Muscle of back (tissue), 13 donors: ENCODE measurements around the gene CORO2A. TPM values are rescaled to one million over a fixed set of nuclear protein-coding genes. Genes with fewer than 3 reads are reported as not detected.

Experiments used
- DNase-seq, 3 donors: peaks; one replicate each; pipeline versions ENCODE4 v3.0.0 to v3.0.0-alpha.2; 2013
- long read RNA-seq, 9 donors: transcript quantifications; one replicate each; lab custom pipeline, GENCODE V29; 2026
- polyA plus RNA-seq, 10 donors: library from polyadenylated mRNA; unstranded; fragments of 120-200 nt; gene quantifications; one replicate each; pipeline ENCODE4 v1.2.1, GENCODE V29; 2013; ENCODE audit not compliant: insufficient read length in 10 of 10

CORO2A gene, protein sequence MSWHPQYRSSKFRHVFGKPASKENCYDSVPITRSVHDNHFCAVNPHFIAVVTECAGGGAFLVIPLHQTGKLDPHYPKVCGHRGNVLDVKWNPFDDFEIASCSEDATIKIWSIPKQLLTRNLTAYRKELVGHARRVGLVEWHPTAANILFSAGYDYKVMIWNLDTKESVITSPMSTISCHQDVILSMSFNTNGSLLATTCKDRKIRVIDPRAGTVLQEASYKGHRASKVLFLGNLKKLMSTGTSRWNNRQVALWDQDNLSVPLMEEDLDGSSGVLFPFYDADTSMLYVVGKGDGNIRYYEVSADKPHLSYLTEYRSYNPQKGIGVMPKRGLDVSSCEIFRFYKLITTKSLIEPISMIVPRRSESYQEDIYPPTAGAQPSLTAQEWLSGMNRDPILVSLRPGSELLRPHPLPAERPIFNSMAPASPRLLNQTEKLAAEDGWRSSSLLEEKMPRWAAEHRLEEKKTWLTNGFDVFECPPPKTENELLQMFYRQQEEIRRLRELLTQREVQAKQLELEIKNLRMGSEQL
- polyA plus RNA-seq: 1 to 10 TPM in 1 of 10 donors, under 1 TPM in 9; 0.13 to 1.2 (median 0.32) TPM
- long read RNA-seq, donor 1: 0 reads
- long read RNA-seq, donor 2: 0 reads
- long read RNA-seq, donor 3: 0 reads
- long read RNA-seq, donor 4: 0 reads
- long read RNA-seq, donor 5: 0 reads
- long read RNA-seq, donor 6: 0 reads
- long read RNA-seq, donor 7: 0 reads
- long read RNA-seq, donor 8: 0 reads
- long read RNA-seq, donor 9: 0 reads

DNA sequence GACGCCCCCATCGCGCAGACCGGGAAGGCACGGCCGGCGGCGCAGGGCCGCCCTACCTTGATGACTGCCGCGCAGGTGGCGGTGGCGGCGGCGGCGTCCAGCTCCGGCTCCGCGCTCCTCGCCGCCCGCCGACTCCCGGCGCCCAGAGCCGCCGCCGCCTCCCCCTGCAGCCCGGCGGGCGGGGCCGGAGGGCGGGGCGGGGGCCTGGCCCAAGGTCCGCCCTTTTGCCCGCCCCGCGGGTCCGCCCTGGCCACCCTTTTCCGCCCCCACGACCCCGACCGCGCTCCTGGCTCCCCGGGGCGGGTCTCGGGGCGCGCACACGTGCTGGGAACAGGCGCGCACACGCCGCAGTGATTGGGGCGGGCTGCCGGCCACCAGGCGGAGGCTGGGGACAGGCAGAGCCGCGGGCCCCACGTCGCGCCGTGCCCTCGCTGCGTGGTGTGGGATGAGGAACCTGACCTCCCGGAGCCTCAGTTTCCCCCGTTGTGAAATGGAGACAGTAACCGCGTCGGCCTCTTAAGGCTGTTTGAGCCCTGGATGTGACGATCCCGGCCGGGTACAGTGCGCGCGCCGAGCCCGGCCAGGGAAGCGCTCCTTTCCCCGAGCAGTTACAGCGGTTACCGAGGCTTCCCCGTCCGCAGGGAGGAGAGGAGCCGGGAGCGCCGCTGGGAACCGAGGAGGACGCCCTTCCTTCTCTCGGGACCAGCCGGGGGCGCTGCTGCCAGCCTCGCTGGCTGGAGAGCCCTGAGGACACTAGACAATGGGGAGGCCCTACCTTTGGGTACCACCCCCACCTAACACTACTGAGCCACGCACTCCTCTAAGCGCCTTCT is at the start of gene CORO2A:
TSS of gene CORO2A (minus strand) at position 135 of the 833 bp plus-strand sequence. CDS start 34,977 bp downstream, outside the sequence.
- peak; percentile 25 to 75 (median 46) for DNase-seq

DNA sequence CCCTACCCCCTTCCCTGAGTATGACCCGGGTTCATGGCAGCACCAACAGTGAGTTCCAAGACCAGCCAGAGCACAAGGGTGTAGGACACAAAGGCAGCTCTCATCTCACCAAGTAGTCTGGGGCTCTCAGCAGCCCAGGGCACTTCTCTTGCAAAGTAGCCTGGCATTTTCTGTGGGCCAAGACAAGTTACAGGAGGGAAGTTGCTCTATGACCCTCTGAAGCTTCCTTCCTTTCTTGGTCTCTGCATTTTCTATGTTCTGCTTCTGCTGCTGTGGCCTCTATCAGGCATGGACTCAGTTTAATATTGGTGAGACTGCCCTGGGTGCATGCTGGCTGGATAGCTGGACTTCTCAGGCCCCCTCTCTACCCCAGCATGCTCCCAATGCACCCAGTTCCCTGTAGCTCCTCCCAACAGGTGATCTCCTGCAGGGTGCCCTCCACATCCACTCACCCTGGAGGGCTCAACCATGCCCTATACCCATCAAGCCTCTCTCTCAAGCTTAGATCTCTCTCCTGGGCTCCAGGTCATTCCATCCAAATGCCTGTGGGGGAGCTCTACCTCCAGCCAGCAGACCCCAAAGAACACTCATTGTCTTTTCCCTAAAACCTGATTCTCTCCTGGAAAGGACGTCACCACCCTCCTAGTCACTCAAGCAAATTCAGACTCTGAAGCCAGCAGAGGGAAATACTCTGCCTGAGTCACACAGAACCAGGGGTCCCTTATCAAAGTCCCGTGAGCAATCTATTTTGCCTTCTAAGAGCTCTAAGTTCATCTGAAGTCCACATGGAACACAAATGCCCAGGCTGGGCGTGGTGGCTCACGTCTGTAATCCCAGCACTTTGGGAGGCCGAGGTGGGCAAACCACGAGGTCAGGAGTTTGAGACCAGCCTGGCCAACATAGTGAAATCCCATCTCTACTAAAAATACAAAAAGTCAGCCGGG is 49.2 kb upstream of the CORO2A start:
- no peak for DNase-seq

DNA sequence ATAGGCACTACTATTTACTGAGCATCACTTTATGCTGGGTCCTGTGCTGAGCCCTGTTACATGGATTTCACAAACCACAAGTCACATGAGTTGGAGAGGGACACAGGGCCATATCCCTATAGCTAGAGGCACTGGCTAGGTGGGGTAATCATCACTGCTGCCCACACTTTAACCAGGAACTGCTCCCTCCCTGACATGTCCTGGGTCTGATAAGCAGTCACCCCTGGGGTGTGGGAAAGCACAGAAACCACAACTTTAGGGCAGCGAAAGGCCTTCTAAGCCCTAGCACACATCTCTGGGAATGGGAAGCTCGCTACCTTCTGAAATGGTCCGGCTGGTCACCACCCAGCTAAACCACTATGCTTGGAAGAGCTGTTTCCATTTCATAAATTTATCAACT is 48.0 kb upstream of the CORO2A start:
- DNase-seq: no peak

DNA sequence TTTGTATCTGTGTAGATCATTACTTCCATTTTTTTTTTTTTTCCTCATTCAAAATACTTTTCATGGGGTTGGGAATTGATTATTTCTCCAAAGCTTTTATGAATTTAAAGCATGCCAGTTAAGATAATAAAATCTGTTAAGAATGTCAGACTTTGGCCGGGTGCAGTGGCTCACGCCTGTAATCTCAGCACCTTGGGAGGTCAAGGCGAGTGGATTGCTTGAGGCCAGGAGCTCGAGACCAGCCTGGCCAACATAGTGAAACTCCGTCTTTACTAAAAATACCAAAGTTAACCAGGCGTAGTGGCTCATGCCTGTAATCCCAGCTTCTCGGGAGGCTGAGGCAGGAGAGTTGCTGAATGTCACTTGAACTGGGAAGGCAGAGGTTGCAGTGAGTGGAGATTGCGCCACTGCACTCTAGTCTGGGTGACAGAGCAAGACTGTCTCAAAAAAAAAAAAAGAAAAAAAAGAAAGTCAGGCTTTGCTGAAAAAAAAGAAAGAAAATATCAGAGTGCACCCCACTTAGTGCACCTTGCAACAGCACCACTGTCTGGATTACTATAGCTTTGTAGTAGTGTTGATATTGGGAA is 44.6 kb upstream of the CORO2A start:
- DNase-seq: no peak

DNA sequence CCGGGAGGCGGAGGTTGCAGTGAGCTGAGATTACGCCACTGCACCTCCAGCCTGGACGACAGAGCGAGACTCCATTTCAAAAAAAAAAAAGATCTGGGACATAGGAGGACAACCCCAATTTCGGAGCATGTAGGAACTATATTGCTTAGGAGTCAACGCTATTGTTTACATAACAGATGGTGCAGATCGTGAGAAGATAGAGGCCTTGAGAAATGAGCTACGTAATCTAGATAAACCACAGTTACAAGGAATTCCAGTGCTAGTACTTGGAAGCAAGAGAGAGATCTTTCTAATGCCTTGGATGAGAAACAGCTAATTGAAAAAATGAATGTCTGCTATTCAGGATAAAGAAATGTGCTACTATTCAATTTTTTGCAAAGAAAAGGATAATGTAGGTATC is 42.7 kb upstream of the CORO2A start:
- no peak for DNase-seq

DNA sequence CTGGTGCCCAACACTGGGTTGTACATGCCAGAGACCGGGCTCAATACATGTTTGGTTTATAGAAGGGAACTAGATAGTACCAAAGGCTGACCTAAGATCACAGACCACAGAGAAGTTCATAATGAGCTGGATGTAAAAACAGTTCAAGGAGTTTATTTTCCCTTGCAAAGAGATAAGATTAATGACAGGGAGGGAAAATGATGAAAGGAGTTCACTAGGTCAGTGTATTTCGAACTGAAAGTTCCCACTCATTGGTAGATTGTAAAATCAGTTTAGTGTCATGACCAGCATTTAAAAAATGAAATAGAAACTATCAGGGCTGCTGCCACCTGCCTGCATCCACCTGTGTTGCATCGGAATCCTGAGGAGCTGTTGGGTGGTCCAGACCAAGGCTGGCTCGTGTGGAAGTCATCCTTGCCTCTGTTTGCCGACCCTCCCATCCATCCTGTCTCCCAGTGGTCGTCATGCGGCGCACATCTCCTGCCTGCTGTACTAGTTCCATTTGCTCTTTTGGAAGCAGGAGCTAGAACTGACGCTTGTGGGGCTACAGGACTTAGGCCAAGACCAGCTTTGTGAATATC is 41.9 kb upstream of the CORO2A start:
- DNase-seq: no peak

DNA sequence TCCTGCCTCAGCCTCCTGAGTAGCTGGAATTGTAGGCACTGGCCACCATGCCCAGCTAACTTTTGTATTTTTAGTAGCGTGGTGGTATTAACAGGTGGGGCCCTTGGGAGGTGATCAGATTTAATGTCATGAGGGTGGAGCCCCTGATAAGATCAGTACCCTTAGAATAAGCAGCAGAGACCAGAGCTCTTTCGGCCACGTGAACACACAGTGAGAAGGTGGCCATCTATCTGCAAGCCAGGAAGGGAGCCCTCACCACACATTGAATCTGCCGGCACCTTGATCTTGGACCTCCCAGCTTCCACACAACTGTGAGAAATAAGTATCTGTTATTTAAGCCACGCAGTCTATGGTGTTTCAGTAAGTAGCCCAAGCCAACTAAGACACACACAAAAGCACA is 40.5 kb upstream of the CORO2A start:
- no peak for DNase-seq

DNA sequence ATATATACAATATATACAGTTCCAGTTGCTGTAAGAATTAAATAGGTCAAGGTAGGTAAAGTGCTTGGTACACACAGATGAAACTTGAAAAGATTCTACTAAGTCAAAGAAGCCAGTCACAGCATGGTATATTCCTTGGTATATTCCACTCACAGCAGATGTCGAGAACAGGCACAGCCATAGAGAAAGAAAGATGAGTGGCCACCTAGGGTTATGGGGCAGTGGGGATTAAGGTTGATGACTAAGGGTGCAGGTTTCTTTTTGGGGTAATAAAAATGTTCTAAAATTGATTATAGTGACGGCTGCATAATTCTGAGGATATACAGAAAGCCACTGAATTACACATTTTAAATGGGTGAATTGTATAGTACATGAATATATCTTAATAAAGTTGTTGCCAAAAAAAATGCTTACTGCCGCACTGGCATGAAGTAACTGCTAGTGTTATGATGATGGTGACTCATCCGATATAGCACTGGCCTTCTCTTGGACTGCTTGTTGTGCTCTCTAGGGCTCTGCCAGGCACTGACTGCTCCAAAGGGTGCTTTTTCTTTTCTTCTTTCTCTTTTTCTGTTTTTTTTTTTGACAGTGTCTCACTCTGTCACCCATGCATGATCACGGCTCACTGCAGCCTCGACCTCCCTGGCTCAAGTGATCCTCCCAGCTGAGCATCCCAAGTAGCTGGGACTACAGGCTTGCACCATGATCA is 39.5 kb upstream of the CORO2A start:
- no peak for DNase-seq

DNA sequence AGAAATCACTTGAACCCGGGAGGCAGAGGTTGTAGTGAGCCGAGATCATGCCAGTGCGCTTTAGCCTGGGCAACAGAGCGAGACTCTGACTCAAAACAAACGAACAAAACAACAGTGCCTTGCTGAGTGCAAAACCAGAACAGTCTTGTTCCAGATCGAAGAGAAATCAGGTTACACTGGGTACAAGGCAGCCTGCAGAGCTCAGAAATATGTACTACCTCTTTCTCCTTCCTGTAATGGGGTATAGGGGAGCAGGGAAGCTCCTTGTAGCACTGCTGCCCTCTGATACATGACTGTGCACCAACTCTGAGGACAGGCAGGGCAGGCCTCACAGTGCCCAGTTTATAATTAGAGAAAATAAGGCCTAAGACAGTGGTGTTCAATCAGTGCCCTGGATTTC is 38.4 kb upstream of the CORO2A start:
- DNase-seq: no peak

DNA sequence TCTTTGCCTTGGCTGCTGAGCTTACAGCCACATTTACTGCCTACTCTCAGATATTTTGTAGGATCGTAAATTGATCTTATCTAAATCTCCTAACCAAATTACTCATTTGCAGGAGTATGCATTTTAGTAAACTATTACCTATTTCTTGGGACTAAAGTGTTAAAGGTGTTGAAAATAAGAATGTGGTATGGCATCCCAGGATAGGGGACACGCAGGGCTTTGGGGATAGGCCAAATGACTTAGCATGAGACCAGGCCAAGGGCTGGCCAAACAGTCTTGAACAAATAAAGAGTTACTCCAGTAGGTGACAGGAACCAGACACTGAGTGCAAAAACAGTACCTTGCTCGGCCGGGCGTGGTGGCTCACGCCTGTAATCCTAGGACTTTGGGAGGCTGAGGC is 37.9 kb upstream of the CORO2A start:
- DNase-seq: no peak

DNA sequence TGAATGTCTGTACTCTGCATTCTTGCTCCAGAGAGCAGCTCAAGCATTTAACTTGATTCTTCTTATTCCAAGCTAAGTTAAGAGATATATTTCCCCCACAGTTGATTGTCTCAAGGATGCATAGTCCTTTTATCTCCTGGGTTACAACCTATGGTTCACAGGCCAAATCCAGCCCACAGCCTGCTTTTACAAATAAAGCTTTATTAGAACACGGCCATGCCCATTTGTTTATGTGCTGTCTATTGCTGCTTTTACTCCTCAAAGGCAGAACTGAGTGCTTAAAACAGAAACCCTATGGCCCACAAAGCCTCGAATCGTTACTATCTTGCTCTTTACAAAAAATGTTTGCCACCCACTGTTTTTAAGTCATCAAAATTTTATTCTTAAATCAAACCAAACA is 37.2 kb upstream of the CORO2A start:
- DNase-seq: no peak

DNA sequence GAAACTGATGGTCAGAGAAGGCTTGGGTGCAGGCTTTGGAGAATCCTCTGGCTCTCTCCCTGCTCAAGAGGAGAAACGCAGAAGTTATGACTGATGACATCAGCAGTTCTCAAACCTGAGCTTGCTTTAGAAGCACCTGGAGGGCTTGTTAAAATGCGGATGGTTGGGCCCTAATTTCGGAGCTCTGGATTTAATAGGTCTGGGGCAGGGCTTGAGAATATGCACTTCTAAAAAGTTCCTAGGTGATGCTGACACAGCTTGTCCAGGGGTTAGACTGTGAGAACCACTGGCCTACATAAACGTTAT is 36.6 kb upstream of the CORO2A start:
- DNase-seq: no peak

DNA sequence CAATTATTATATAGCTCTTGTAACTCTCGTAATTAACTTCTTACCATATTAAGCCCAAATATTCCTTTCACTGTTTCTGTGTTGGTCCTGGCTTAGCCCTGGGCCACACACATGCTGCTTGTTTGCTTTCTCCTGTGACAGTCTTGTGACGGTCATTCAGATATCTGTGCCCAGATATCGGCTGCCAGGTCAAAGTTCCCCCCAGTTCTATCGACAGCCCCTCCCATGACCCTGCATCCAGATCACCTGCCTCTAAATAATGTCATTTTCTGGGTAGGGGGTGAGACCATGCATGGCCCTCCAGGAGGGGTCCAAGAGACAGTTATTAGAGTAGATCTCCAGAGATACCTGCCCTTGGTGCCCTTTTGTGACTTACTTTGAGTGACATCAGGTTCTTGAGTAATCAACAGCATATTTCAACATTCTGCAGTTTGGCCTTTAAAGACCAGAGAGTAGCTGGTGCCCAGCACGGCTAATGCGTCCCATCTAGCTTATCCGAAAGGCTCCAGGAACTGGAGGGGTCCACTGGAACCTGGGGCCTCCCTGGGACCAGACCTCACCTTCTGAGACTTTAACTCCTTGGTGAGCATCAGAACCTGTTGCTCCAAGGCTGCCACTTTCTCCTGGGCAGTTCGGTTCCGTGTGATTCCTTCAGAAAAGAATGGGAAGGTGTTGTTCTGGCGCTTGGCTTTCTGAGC is 36.1 kb upstream of the CORO2A start:
- no peak for DNase-seq

DNA sequence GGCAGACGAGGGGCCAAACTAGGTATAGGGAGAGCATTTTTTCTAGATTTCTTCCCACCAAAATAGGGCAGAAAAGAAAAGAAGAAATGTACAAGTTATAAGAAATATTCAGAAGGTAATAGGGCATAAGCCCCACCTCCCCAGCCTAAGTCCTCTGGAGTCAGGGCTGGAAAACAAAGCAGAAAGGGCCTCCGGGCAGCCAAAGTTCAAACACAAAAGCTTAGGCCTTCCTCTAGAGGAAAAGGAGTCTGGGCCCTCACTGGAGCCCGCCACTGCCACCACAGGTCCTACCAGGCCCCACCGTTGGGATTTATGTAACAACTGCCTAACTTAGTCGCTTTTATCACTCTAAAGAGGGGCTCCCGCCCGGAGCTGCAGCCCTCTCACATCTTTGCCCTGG is 35.4 kb upstream of the CORO2A start:
- DNase-seq: no peak

DNA sequence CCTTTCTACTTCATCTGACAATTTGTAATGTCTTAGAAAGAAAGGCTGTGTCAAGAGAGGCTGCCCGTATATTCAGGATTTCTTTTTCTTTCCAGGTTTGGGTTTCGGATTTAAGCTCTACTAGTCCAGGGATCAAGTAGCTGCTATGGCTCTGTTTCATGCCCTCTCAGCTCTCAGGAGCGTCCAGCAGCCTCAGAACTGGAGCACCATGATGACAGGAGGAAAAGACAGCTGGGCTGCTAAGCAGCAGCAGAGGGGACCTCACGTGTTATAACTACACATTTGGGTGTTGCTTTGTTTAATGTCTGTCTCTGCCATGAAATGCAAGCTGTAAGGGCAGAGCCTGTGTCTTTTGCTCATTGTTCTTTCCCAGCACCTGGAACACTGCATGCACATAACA is 34.5 kb upstream of the CORO2A start:
- peak in 2 of 3 donors; percentile 5 to 33 for DNase-seq

DNA sequence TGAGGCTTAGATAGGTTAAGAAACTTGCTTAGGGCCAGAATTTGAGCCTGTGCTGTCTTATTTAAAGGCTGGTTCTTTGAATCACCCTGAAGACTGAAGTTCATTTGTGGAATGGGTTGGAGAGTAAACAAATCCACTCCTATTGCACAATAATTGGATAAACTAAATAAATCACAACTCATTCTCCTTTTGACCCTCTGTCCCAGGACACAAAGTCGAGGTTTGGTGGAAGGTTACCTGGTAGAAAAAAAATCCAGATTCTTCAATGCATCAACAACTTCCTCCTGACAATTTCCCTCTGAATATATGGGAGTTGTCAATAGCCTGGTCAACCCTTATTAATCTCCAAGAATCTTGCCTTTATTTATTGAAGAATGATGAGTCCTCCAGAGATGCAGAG is 34.1 kb upstream of the CORO2A start:
- DNase-seq: no peak

DNA sequence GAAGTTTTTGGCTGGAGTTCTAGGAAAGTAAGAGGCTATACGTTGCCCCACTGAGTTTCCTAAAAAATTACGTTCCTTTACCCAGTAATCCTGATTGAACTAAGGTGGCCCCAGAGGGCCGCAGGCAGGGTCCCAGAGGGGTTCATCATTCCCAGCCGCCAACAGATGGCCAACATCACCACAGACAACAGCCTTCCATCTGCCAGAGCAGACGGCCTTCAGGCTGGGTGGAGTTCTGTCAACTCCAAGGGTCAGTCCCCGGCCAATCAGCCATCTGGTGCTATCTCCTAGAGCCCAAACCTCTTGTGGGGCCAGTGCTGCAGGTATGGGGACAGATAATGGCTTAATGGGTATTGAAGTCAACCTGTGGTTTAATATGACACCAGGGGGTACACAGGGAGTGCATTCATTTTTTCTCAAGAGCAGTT is 32.6 kb upstream of the CORO2A start:
- DNase-seq: no peak

DNA sequence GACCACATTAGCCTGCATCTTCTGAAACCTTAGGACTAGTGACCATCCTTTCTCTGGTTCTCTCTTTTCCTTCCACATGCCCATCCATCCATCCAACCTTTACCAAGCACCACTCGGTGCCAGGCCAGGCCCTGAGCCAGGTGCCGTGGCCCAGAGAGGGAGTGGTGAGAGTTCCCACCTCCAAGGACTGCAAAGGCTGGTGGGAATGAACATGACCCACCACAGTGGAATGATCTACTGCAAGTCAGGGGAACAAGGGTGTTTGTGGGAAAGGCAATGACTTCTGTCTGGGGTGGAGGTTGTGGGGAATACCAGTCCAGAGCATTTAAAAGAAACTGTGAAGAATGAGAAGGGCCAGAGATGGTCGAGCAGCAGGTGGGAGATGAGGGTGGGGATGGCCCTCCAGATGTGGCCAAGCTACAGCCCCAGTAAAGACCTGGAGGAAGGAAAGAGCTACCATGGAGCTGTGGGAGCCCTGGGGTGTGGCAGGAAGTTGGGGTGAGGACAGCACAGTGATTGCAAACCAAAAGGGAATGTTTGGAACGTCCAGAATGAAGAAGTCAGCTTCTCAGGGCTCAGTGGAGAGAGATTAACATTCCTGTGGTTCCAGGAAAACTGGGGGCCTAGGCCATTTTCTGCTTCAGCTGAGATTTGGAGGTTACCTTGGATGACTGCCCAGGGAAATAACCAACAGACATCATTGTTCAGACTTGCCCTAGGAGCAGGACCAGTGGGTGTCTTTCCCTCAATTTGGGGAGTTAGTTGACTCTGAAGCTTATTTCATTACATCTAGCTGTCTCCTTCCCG is 30.7 kb upstream of the CORO2A start:
- peak in 1 of 3 donors; percentile 98 for DNase-seq
